Measurements from ENCODE around the gene RNF149.

RNF149 gene

GRCh38 chr2:101232770-101233169, 75.7 kb downstream of the RNF149 start:
- Mint-ChIP-seq H3K4me1 (peaks cover 6% of the 10 kb centered on the region in 2 donors), H3K27me3 (peaks cover 16 to 17% of the 10 kb centered on the region in 2 donors), H3K27ac (no peak overlapping the region), H3K9me3 (peaks cover 7 to 11% of the 10 kb centered on the region in 2 donors), H3K36me3 (peaks cover 4 to 13% of the 10 kb centered on the region in 2 donors), H3K4me3 (no peak overlapping the region)
- ATAC-seq (replicated peaks) (no peak), DNase-seq (no peak)

GRCh38 chr2:101231937-101232730, 76.4 kb downstream of the RNF149 start:
- H3K27ac Mint-ChIP-seq, result no peak overlapping the region

DNA sequence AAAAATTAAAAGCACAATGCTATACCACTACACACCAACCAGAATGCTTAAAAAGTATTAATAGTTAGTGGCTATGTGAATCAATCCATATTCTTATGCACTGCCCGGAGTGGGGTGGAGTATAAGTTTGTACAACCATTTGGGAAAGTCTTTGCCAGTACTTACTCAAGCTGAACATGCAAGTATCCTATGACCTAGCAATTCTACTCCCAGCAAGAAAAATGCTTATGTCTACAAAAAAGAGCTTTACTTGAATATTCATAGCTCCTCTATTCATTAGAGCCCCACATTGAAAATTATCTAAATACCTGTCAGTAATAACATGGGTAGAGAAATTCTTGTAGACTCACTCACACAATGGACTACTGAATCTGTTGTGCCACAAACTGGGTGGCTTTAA, 77.3 kb downstream of the RNF149 start:
- no peak for ATAC-seq (replicated peaks)
- peaks cover 23 to 28% of the 10 kb centered on the region in 2 donors for H3K27me3 Mint-ChIP-seq
- H3K9me3 Mint-ChIP-seq, result peaks cover 7 to 8% of the 10 kb centered on the region in 2 donors
- no peak overlapping the region for H3K27ac Mint-ChIP-seq
- peaks cover 4 to 12% of the 10 kb centered on the region in 2 donors for H3K36me3 Mint-ChIP-seq
- no peak for DNase-seq
- H3K4me3 Mint-ChIP-seq, result no peak overlapping the region
- H3K4me1 Mint-ChIP-seq, result peaks cover 6% of the 10 kb centered on the region in 2 donors

More at GRCh38 chr2:101231937-101232730, 76.4 kb downstream of the RNF149 start:
- Mint-ChIP-seq H3K36me3 (peaks cover 4 to 13% of the 10 kb centered on the region in 2 donors), H3K27me3 (peaks cover 17 to 19% of the 10 kb centered on the region in 2 donors), H3K4me1 (peaks cover 6% of the 10 kb centered on the region in 2 donors), H3K4me3 (no peak overlapping the region), H3K9me3 (peaks cover 7 to 11% of the 10 kb centered on the region in 2 donors)
- ATAC-seq (replicated peaks), result no peak
- DNase-seq, result no peak

DNA sequence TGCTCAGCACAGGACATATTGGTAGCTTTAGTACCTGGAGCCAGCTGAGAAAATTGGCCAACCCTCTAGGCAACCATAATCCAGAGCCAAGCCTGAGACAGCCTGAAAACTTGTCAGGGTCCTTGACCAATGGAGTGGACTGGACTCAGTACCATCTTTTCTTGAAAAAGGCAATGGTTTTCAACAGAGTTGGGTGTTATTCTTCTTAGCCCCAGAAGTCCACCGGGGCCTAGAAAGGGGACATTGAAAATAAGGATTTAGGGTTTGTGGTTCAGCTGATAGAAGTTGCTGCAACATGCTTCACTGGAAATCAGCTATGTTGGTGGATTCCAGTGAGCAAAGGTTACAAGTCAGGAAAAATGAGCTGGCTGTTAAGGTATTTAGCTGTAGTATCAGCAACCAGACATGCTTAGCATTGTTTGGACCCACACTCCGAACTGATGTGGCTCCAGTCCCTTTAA, 77.9 kb downstream of the RNF149 start:
- no peak overlapping the region for H3K27ac Mint-ChIP-seq
- H3K36me3 Mint-ChIP-seq, result peaks cover 4 to 7% of the 10 kb centered on the region in 2 donors
- ATAC-seq (replicated peaks) (no peak), DNase-seq (no peak)
- H3K4me3 Mint-ChIP-seq, result no peak overlapping the region
- peaks cover 29 to 34% of the 10 kb centered on the region in 2 donors for H3K27me3 Mint-ChIP-seq
- H3K4me1 Mint-ChIP-seq, result peaks cover 6% of the 10 kb centered on the region in 2 donors
- peaks cover 3 to 7% of the 10 kb centered on the region in 2 donors for H3K9me3 Mint-ChIP-seq
